Peyer's patch (tissue), 4 donors: ENCODE measurements around the gene HSPA12B. TPM values are rescaled to one million over a fixed set of nuclear protein-coding genes. Genes with fewer than 3 reads are reported as not detected.

Source experiments
- DNase-seq, 3 donors: peaks; one replicate each; pipeline ENCODE4 v3.0.0-alpha.2; 2017 to 2019
- H3K27ac ChIP-seq, 4 donors: fragments of 200-600 bp; sonication (generic); one replicate each; pipeline ENCODE4 v1.5.1; 2016 to 2019
- H3K27me3 ChIP-seq, 2 donors: fragments of 200-600 bp; sonication (generic); one replicate each; pipeline ENCODE4 v1.5.1; 2019
- H3K36me3 ChIP-seq, 3 donors: fragments of 200-600 bp; sonication (generic); one replicate each; pipeline ENCODE4 v1.5.1; 2016 to 2019
- H3K4me1 ChIP-seq, 4 donors: fragments of 200-600 bp; sonication (generic); one replicate each; pipeline ENCODE4 v1.5.1; 2016 to 2019
- H3K4me3 ChIP-seq, 4 donors: fragments of 200-600 bp; sonication (generic); 1 replicate in 3 of 4; 2 replicates in 1 of 4; pipeline ENCODE4 v1.5.1; 2016 to 2019; ENCODE audit warnings: mild to moderate bottlenecking in 1 of 4
- H3K9me3 ChIP-seq, 4 donors: fragments of 200-600 bp; sonication (generic); one replicate each; pipeline ENCODE4 v1.5.1; 2016 to 2019; ENCODE audit warnings: mild to moderate bottlenecking in 1 of 4
- CTCF ChIP-seq, 6 experiments: fragments of 450-650 bp in 4 of 6; fragments of 200-600 bp in 2 of 6; sonication (generic) in 1 of 6; IDR thresholded peaks; one replicate each; pipeline ENCODE4 v1.5.1; 2017 to 2019; ENCODE audit warnings: antibody characterized with exemption in 6 of 6, mild to moderate bottlenecking in 3 of 6, moderate library complexity in 1 of 6
- POLR2A ChIP-seq, 2 donors: fragments of 450-650 bp; IDR thresholded peaks; one replicate each; pipeline ENCODE4 v1.5.1; 2017; ENCODE audit warnings: antibody characterized with exemption in 2 of 2, mild to moderate bottlenecking in 2 of 2, moderate library complexity in 2 of 2
- total RNA-seq, 4 donors: library from RNA; depleted of rRNA; stranded (reverse); fragments of >200 nt; gene quantifications; one replicate each; pipeline ENCODE4 v1.1.0, GENCODE V29; 2016

The HSPA12B gene
- total RNA-seq, 4 donors from 2014 or later = 1.2 to 4.3 (median 2.3) TPM

- H3K27me3 ChIP-seq = no peaks in the 10 kb centered on the region
- H3K9me3 ChIP-seq = no peaks in the 10 kb centered on the region
- H3K4me1 ChIP-seq = peaks cover 0 to 33% (median 9%) of the 10 kb centered on the region in 4 donors
- H3K27ac ChIP-seq = peak within 1 kb of the TSS; percentile 87 to 94 (median 92)
- peak within 1 kb of the TSS; percentile 52 to 91 (median 67) for H3K4me3 ChIP-seq
- peak; percentile 97 to 99 (median 99) for DNase-seq
- TF ChIP-seq POLR2A (IDR thresholded peaks at IDR 0.05) (peak; percentile 70 to 72), CTCF (IDR thresholded peaks at IDR 0.05) (peak in 1 of 6 experiments; percentile 14)
- no peaks in the 10 kb centered on the region for H3K36me3 ChIP-seq
These were observed 35.2 kb downstream of the HSPA12B start, which contains the start of gene ADISSP for GRCh38 chr20:3767427-3768341. ADISSP (minus strand) TSS chr20:3767753; CDS start chr20:3760100, 7,653 bp downstream.

- H3K36me3 ChIP-seq = no peaks in the 10 kb centered on the region
- H3K27me3 ChIP-seq = no peaks in the 10 kb centered on the region
- peak overlapping the region; percentile 87 to 94 (median 92) for H3K27ac ChIP-seq
- H3K4me1 ChIP-seq = peaks cover 0 to 33% (median 9%) of the 10 kb centered on the region in 4 donors
- peak overlapping the region; percentile 52 to 91 (median 67) for H3K4me3 ChIP-seq
- peak in 5 of 6 experiments; percentile 50 to 57 (median 54) for TF ChIP-seq CTCF (IDR thresholded peaks at IDR 0.05)
- no peak for TF ChIP-seq POLR2A (IDR thresholded peaks at IDR 0.05)
- no peaks in the 10 kb centered on the region for H3K9me3 ChIP-seq
- DNase-seq = peak; percentile 80 to 90 (median 81)
These were observed 36.1 kb downstream of the HSPA12B start for GRCh38 chr20:3768342-3769130.

GRCh38 chr20:3771552-3772058 is 39.1 kb downstream of the HSPA12B start:
- Histone ChIP-seq H3K9me3 (no peaks in the 10 kb centered on the region), H3K27me3 (no peaks in the 10 kb centered on the region), H3K27ac (no peak overlapping the region), H3K4me3 (no peak overlapping the region), H3K4me1 (peaks cover 0 to 15% (median 7%) of the 10 kb centered on the region in 4 donors), H3K36me3 (no peaks in the 10 kb centered on the region)
- no peak for TF ChIP-seq POLR2A (IDR thresholded peaks at IDR 0.05)
- no peak for TF ChIP-seq CTCF (IDR thresholded peaks at IDR 0.05)
- no peak for DNase-seq

- DNase-seq = no peak
- TF ChIP-seq CTCF (IDR thresholded peaks at IDR 0.05) = no peak
- no peak for TF ChIP-seq POLR2A (IDR thresholded peaks at IDR 0.05)
- Histone ChIP-seq H3K9me3 (no peaks in the 10 kb centered on the region), H3K27me3 (no peaks in the 10 kb centered on the region), H3K27ac (no peak overlapping the region), H3K4me3 (no peak overlapping the region), H3K36me3 (no peaks in the 10 kb centered on the region), H3K4me1 (peaks cover 4 to 20% (median 6%) of the 10 kb centered on the region in 4 donors)
These were observed 43.1 kb downstream of the HSPA12B start for GRCh38 chr20:3775457-3776108.

- Histone ChIP-seq H3K4me1 (peaks cover 4 to 29% (median 11%) of the 10 kb centered on the region in 4 donors), H3K27ac (peak overlapping the region in 1 of 4 donors; percentile 69), H3K9me3 (no peaks in the 10 kb centered on the region), H3K27me3 (no peaks in the 10 kb centered on the region), H3K36me3 (no peaks in the 10 kb centered on the region), H3K4me3 (peak overlapping the region; percentile 34 to 59 (median 56))
- no peak for TF ChIP-seq CTCF (IDR thresholded peaks at IDR 0.05)
- no peak for TF ChIP-seq POLR2A (IDR thresholded peaks at IDR 0.05)
- DNase-seq = peak in 1 of 3 donors; percentile 37
These were observed 44.9 kb downstream of the HSPA12B start for GRCh38 chr20:3777381-3777715.
